ENCODE data around the gene ARL14EP. TPM values are rescaled to one million over a fixed set of nuclear protein-coding genes. Genes with fewer than 3 reads are reported as not detected.

Gene ARL14EP
- total RNA-seq, 1 experiment from 2014 or later, result 22.1 TPM

- intact Hi-C loops (cut with micrococcal nuclease; ENCODE audit: unreplicated experiment) (loop anchor here (10.0 kb wide), 1 partner anchor 251 kb away; no protein-coding TSS in a partner anchor), in situ Hi-C loops (cut with HindIII; ENCODE audit: low pct_unique_long_range_greater_than_20kb, low sequenced_read_pairs) (no loop called here)
- no peaks in the 10 kb centered on the region for H3K36me3 ChIP-seq (ENCODE audit: control insufficient read depth, insufficient read depth, low read length)
- H3K27ac ChIP-seq (ENCODE audit: low read length), result no peak overlapping the region
- H3K4me1 ChIP-seq (ENCODE audit: control insufficient read depth, insufficient read depth, low read length), result no peaks in the 10 kb centered on the region
- no peaks in the 10 kb centered on the region for H3K27me3 ChIP-seq (ENCODE audit: control insufficient read depth, insufficient read depth, low read length)
- no peaks in the 10 kb centered on the region for H3K9me3 ChIP-seq (ENCODE audit: control insufficient read depth, insufficient read depth, low read depth, low read length)
- DNase-seq (ENCODE audit: low read depth, low spot score), result no peak
- POLR2A ChIA-PET, result no interaction called here
- CTCF ChIA-PET, result no interaction called here
- no peak overlapping the region for H3K4me3 ChIP-seq (ENCODE audit: low read depth in 2 of 2, low read length in 2 of 2)
- no TSS peak for BruUV-seq (replicated peaks)
- ATAC-seq, result no peak
- TF ChIP-seq REST (IDR thresholded peaks at IDR 0.05; ENCODE audit: insufficient read depth in 1 of 2, low read depth in 2 of 2, low read length in 1 of 2) (no peak), POLR2AphosphoS5 (IDR thresholded peaks at IDR 0.05; ENCODE audit: low read depth, low read length) (no peak), SIN3A (IDR thresholded peaks at IDR 0.05; ENCODE audit: borderline replicate concordance, insufficient read depth, low read depth, low read length) (no peak), CTCF (IDR thresholded peaks at IDR 0.05) (no peak), TCF7L2 (IDR thresholded peaks at IDR 0.05; ENCODE audit: low read depth, low read length) (no peak)
Measured at GRCh38 chr11:30344085-30344484, 21.2 kb downstream of the ARL14EP start.

GRCh38 chr11:30345644-30346043 lies 22.7 kb downstream of the ARL14EP start:
- TF ChIP-seq REST (IDR thresholded peaks at IDR 0.05; ENCODE audit: insufficient read depth in 1 of 2, low read depth in 2 of 2, low read length in 1 of 2) (no peak), SIN3A (IDR thresholded peaks at IDR 0.05; ENCODE audit: borderline replicate concordance, insufficient read depth, low read depth, low read length) (no peak), CTCF (IDR thresholded peaks at IDR 0.05) (no peak), TCF7L2 (IDR thresholded peaks at IDR 0.05; ENCODE audit: low read depth, low read length) (no peak), POLR2AphosphoS5 (IDR thresholded peaks at IDR 0.05; ENCODE audit: low read depth, low read length) (no peak)
- BruUV-seq (replicated peaks), result no TSS peak
- H3K4me3 ChIP-seq (ENCODE audit: low read depth in 2 of 2, low read length in 2 of 2), result no peak overlapping the region
- H3K9me3 ChIP-seq (ENCODE audit: control insufficient read depth, insufficient read depth, low read depth, low read length), result no peaks in the 10 kb centered on the region
- no peaks in the 10 kb centered on the region for H3K36me3 ChIP-seq (ENCODE audit: control insufficient read depth, insufficient read depth, low read length)
- H3K27ac ChIP-seq (ENCODE audit: low read length), result no peak overlapping the region
- in situ Hi-C loops (cut with HindIII; ENCODE audit: low pct_unique_long_range_greater_than_20kb, low sequenced_read_pairs), result no loop called here
- CTCF ChIA-PET, result no interaction called here
- ATAC-seq (no peak), DNase-seq (ENCODE audit: low read depth, low spot score) (no peak)
- intact Hi-C loops (cut with micrococcal nuclease; ENCODE audit: unreplicated experiment), result loop anchor here (1.0 to 10.0 kb wide), 3 partner anchors 249 to 572 kb away; no protein-coding TSS in a partner anchor
- POLR2A ChIA-PET, result no interaction called here
- no peaks in the 10 kb centered on the region for H3K4me1 ChIP-seq (ENCODE audit: control insufficient read depth, insufficient read depth, low read length)
- no peaks in the 10 kb centered on the region for H3K27me3 ChIP-seq (ENCODE audit: control insufficient read depth, insufficient read depth, low read length)

All from Panc1 (cell line).